Measurements from ENCODE around the gene C16orf89. TPM values are rescaled to one million over a fixed set of nuclear protein-coding genes. Genes with fewer than 3 reads are reported as not detected.

C16orf89 gene
- total RNA-seq, 2 experiments from 2014 or later: not detected

DNA sequence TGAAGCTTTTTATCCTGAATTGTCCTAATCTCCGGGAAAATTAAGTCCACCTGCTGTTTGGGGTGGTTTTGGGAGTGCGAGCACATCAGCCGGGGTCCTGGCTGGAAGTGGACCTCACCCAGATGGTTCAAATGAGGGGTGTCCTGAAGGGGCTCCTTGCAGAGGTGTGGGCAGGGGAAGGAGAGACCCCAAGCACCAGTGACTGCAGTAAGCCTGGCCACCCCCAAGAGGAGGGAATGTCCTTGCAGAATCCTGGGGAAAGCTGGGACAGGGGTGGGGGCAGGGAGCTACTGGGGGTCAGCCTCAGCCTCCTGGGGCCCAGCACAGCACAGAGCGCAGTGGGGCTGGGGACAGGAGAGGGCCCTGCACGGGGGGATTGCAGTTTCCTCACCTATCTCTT, 61.4 kb downstream of the C16orf89 start:
- POLR2A ChIA-PET: no interaction called here
- DNase-seq: no peak
- intact Hi-C loops (cut with micrococcal nuclease): no loop called here
- Mint-ChIP-seq H3K4me1 (ENCODE audit: low read depth) (no peaks in the 10 kb centered on the region), H3K27me3 (peaks cover 5% of the 10 kb centered on the region), H3K9me3 (no peaks in the 10 kb centered on the region), H3K4me3 (no peak overlapping the region), H3K36me3 (no peaks in the 10 kb centered on the region), H3K27ac (no peak overlapping the region)
- CTCF ChIA-PET: no interaction called here

GRCh38 chr16:5003828-5004227, 61.9 kb downstream of the C16orf89 start:
- CTCF ChIA-PET: no interaction called here
- H3K9me3 Mint-ChIP-seq: no peaks in the 10 kb centered on the region

GRCh38 chr16:5003211-5003610, 62.5 kb downstream of the C16orf89 start:
- Mint-ChIP-seq H3K36me3 (no peaks in the 10 kb centered on the region), H3K9me3 (no peaks in the 10 kb centered on the region), H3K4me1 (ENCODE audit: low read depth) (no peaks in the 10 kb centered on the region), H3K4me3 (no peak overlapping the region), H3K27ac (no peak overlapping the region), H3K27me3 (peaks cover 5% of the 10 kb centered on the region)
- DNase-seq: no peak
- intact Hi-C loops (cut with micrococcal nuclease): no loop called here
- CTCF ChIA-PET: no interaction called here
- POLR2A ChIA-PET: no interaction called here

More at GRCh38 chr16:5003828-5004227, 61.9 kb downstream of the C16orf89 start:
- Mint-ChIP-seq H3K27ac (no peak overlapping the region), H3K4me1 (ENCODE audit: low read depth) (no peaks in the 10 kb centered on the region), H3K27me3 (peaks cover 5% of the 10 kb centered on the region), H3K36me3 (no peaks in the 10 kb centered on the region), H3K4me3 (no peak overlapping the region)
- POLR2A ChIA-PET: no interaction called here
- intact Hi-C loops (cut with micrococcal nuclease): no loop called here
- no peak for DNase-seq

- H3K36me3 Mint-ChIP-seq: no peaks in the 10 kb centered on the region
- peaks cover 6% of the 10 kb centered on the region for H3K27me3 Mint-ChIP-seq
- intact Hi-C loops (cut with micrococcal nuclease): no loop called here
- no peak for DNase-seq
- ChIA-PET CTCF (no interaction called here), POLR2A (no interaction called here)
- no peak overlapping the region for H3K4me3 Mint-ChIP-seq
- H3K9me3 Mint-ChIP-seq: no peaks in the 10 kb centered on the region
- no peak overlapping the region for H3K27ac Mint-ChIP-seq
- H3K4me1 Mint-ChIP-seq (ENCODE audit: low read depth): no peaks in the 10 kb centered on the region
These were observed 63.0 kb downstream of the C16orf89 start for GRCh38 chr16:5002699-5003143.

DNA sequence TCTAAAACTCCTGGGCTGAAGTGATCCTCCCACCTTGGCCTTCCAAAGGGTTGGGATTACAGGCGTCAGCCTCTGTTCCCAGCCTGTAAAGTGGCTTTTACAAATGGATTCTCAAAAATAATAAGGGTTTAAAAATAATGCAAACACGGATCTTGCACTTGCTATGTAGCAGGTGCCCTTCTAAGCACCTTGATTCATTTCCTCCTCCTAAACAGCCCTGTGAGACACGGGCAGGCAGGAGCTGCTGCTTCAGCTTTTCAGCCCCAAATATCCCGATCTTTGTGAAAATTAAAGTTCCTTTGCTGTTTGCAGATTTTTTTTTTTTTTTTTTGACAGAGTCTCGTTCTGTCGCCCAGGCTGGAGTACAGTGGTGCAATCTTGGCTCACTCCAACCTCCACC, 63.8 kb downstream of the C16orf89 start:
- Mint-ChIP-seq H3K4me1 (ENCODE audit: low read depth) (no peaks in the 10 kb centered on the region), H3K27me3 (peaks cover 7% of the 10 kb centered on the region), H3K9me3 (no peaks in the 10 kb centered on the region), H3K4me3 (no peak overlapping the region), H3K36me3 (no peaks in the 10 kb centered on the region), H3K27ac (no peak overlapping the region)
- intact Hi-C loops (cut with micrococcal nuclease): no loop called here
- ChIA-PET CTCF (no interaction called here), POLR2A (no interaction called here)
- no peak for DNase-seq

GRCh38 chr16:5001571-5001970, 64.2 kb downstream of the C16orf89 start:
- DNase-seq: no peak
- no peaks in the 10 kb centered on the region for H3K9me3 Mint-ChIP-seq
- no peaks in the 10 kb centered on the region for H3K4me1 Mint-ChIP-seq (ENCODE audit: low read depth)
- H3K27me3 Mint-ChIP-seq: peaks cover 9% of the 10 kb centered on the region
- H3K4me3 Mint-ChIP-seq: no peak overlapping the region
- ChIA-PET CTCF (no interaction called here), POLR2A (no interaction called here)
- H3K27ac Mint-ChIP-seq: no peak overlapping the region
- H3K36me3 Mint-ChIP-seq: no peaks in the 10 kb centered on the region
- intact Hi-C loops (cut with micrococcal nuclease): no loop called here

DNA sequence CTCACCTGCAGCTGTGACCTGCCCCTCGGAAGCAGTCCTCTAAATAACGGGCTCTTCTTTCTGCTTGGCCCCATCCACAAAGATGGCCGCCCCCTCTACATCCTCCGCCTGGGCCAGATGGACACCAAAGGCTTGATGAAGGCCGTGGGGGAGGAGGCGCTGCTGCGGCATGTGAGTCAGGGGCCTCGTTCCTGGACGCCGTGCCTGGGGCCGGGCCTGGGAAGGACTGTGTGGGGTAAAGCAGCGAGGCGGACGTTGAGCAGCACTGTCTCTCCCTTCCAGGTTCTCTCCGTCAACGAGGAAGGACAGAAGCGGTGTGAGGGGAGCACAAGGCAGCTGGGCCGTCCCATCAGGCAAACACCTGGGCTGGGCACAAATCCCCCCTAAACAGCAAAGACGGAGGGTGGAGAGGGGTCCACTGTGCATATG, 65.2 kb downstream of the C16orf89 start:
- no peaks in the 10 kb centered on the region for H3K4me1 Mint-ChIP-seq (ENCODE audit: low read depth)
- POLR2A ChIA-PET: no interaction called here
- CTCF ChIA-PET: no interaction called here
- no peak overlapping the region for H3K27ac Mint-ChIP-seq
- intact Hi-C loops (cut with micrococcal nuclease): no loop called here
- no peak overlapping the region for H3K4me3 Mint-ChIP-seq
- DNase-seq: no peak
- no peaks in the 10 kb centered on the region for H3K36me3 Mint-ChIP-seq
- H3K27me3 Mint-ChIP-seq: peaks cover 9% of the 10 kb centered on the region
- no peaks in the 10 kb centered on the region for H3K9me3 Mint-ChIP-seq

DNA sequence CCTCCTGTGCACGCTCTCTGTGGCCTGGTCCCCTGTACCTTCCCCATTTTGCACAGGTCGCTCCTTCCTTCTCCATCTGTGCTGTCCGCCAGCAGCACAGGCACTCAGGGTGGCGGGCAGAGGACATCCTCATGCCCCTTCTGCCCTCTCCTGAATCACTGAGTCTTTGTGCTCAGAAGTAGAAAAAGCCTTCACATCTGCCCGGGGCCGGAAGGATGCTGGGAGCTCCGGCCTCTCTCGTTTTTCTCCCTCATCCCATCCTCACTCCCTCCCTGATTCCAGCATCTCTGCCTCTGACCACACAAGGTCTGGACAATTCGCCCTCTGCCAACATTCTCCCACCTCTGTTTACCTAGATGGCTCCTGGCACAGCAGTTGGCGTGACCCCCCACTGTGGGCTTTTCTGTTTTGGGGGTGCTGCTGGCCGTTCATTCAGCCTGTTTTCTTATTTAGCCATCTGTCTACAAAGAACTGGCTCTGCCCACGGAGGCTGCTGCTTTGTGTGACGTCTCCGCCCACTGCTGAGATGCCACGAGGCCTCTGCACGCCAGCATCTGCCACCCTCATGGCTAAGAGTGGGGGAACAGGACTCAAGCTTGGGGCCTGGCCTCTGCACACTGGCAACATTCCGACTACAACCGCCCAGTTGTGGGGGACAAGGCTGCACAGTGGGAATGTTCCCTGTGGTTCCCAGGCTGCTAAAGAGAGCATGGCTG, 70.9 kb downstream of the C16orf89 start:
- H3K4me3 Mint-ChIP-seq: no peak overlapping the region
- no peaks in the 10 kb centered on the region for H3K4me1 Mint-ChIP-seq (ENCODE audit: low read depth)
- intact Hi-C loops (cut with micrococcal nuclease): no loop called here
- ChIA-PET POLR2A (no interaction called here), CTCF (no interaction called here)
- peaks cover 13% of the 10 kb centered on the region for H3K27me3 Mint-ChIP-seq
- H3K27ac Mint-ChIP-seq: no peak overlapping the region
- H3K36me3 Mint-ChIP-seq: no peaks in the 10 kb centered on the region
- no peaks in the 10 kb centered on the region for H3K9me3 Mint-ChIP-seq
- no peak for DNase-seq

Other genes with a start within 250 kb of the C16orf89 start
- 10 to 100 TPM; 71.6 to 73.3 TPM for gene GLYR1, start 218.7 kb downstream of the C16orf89 start, total RNA-seq
- 10 to 100 TPM; 24.4 TPM for gene UBN1, start 218.5 kb downstream of the C16orf89 start, total RNA-seq
- under 1 TPM in 1 of 2 experiments, not detected in 1; 0.05 TPM for gene PPL, start 128.8 kb downstream of the C16orf89 start, total RNA-seq
- gene SEC14L5, start 107.6 kb downstream of the C16orf89 start, total RNA-seq: under 1 TPM in 1 of 2 experiments, not detected in 1; 0.07 TPM
- gene NAGPA, start 32.0 kb downstream of the C16orf89 start, total RNA-seq: 1 to 10 TPM; 7.6 to 7.8 TPM
- gene ALG1, start 5.9 kb upstream of the C16orf89 start, total RNA-seq: 10 to 100 TPM; 12.8 to 14.1 TPM
- gene EEF2KMT, start 31.8 kb upstream of the C16orf89 start, total RNA-seq: 10 to 100 TPM; 18.4 to 18.8 TPM